ENCODE data around the gene SOAT2.
"Not testable (repeated sequence)": the region's sequence is repeated elsewhere in the genome, so short reads cannot be mapped to it uniquely, and the experiment has no call there.

SOAT2 gene

DNA sequence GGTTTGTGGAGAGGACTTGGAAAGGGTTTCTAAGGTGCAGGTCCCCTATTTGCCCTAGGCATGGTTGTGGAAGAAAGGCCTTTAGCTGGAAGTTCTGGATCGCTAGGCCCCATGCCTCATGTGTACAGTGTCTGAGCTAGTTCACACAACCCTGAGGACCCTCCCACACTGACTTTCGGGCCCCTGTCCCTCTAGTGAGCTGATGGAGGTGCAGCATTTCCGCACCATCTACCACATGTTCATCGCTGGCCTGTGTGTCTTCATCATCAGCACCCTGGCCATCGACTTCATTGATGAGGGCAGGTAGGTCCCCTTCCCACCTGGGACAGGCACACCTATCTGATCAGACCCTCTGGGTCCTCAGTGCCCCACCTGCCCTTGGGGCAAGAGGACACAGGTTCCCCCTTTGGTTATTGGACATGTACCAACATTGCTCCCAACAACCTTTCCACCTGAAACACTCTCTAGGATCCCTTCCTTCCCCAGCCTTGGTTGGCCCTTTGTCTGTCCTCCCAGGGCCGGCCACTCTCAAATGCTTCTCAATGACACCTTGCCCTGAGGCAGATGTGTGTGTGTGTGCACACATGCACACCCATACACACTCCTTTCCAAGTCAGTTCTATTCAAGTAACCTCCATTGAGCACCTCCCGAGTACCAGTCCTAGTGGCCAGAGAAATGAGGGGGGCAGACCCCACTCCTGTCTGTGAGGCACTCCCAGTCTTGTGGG lies 2.6 kb downstream of the SOAT2 start:
- no peak for DNase-seq (ENCODE audit: low read depth)

DNA sequence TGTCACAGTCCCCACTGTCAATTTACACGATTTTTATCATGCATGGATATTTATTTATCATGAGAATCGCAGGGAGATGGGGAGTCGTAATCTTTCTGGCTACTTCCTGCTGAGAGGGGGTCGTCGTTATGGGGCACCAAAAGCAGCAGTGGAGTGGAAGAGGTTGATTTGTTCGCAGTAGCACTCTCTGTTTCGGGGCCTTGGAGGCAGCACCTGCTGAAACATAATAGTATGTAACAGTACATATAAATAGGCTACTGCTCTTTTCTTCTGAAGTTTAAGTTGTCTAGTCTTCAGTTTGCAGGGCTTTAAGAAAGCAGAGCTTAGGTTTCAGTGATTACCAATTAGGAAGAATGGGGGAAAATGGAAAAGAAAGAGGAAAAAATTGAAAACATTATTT lies 3.8 kb downstream of the SOAT2 start:
- no peak for DNase-seq (ENCODE audit: low read depth)

DNA sequence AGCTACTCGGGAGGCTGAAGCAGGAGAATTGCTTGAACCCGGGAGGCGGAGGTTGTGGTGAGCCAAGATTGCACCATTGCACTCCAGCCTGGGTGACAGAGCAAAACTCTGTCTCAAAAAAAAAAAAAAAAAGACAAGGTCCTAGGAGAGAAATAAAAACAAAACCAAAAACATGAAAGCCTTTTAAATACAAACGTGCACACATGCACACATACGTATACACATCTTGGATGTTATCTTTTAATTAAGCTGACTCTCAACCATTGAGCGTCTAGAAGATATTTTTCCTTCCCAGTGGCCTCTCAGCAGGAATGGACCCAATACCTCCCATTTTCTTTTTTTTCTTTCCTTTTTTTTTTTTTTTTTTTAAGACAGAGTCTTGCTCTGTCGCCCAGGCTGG lies 9.1 kb downstream of the SOAT2 start:
- not testable (repeated sequence) for DNase-seq (ENCODE audit: low read depth)

DNA sequence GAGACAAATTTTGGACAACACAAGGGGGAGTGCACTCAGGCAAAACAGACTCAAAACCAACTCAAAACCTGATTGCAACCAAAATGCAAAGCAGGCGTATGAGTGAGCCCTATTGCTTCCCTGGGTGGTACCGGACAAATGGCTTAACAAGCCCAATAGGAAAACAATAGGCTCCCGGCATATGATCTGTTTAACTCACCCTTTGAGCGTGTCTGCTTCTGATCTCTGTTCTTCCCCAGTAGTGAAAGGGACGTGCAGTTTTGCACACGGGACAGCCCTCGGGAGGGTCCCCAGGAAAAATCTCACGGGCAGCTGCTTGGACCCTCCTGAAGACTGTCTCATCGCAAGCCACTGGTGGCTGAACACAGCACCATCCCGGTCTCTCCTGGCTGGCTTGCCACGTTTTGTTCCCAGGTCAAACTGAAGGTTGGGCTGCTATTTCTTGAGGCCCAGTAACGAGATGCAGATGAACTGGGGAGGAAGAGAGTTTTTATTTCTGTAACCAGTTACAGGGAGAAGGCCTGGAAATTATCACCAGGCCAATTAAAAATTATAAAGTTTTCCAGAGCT lies 9.9 kb downstream of the SOAT2 start:
- no peak for DNase-seq (ENCODE audit: low read depth)

DNA sequence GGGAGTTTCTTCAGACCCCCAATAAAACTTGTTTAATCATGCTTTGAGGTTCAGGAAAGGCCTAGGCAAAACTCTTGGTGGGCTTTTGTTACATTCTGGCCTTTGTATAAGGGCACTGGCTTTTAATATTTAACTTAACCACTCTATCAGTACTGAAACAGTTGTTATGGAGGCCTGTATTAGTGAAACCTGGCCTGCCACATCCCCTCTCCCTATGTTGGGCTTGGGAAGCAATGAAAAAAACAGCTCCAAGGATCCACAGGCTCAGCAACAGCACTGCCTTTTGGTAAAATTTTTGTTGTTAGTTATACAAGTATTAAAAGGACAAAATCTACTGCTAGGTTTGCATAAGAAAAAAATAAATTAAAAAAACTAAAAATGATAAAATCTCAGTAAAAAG lies 10.7 kb downstream of the SOAT2 start:
- no peak for DNase-seq (ENCODE audit: low read depth)

DNA sequence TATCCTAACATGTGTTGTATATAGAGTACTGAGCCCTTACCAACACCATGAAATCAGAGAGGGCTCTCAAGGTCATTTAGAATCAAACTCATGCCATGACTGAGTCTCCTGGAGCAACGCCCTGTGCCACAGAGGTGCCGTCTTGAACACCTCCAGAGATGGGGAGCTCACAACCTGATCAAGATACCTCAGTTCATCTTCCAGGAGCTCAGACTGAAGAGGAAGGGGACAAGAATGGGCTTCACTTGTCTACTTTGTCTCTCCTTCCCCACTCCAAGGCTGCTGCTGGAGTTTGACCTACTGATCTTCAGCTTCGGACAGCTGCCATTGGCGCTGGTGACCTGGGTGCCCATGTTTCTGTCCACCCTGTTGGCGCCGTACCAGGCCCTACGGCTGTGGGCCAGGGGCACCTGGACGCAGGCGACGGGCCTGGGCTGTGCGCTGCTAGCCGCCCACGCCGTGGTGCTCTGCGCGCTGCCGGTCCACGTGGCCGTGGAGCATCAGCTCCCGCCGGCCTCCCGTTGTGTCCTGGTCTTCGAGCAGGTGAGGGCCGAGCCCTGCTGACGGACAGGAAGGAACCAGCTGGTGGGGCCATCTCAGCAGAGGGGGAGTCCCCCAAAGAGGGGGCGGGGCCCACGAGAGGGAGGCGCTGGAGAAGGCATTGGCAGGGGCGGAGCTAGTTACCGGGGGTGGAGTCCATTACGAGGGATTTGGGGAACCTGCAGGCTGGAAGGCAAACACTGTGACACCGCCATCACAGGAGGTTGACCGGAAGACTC lies 12.0 kb downstream of the SOAT2 start:
- DNase-seq (ENCODE audit: low read depth), result no peak

DNA sequence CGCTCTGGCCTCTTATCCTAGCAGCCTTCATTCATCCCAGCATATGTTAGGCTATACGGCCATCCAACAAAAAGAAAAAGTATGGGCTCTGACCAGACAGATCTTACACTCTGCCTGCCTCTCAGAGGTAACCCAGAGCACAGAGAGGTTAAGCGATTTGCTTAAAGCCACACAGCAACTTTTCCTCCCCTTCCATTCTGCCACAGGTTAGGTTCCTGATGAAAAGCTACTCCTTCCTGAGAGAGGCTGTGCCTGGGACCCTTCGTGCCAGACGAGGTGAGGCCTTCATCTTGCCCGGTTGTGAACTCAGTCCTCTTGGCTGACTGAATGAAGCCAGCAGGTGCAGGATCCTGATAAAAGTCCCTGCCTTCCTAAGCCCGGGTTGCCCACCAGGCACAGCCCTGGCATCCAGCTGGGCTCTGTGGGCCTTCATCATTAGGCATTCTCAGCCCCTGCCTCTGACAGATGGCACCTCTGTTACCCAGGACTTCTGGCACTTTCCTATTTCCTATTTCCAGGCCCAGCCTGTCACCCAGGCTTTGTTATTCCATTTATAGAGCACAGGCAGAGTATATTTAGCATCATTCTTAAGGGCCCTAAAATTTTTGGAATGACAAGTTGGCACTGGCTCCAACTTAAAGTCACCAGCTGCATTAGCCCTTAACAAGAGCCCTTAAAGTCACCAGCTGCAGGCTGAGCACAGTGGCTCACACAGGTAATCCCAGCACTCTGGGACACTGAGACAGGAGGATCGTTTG lies 12.8 kb downstream of the SOAT2 start:
- DNase-seq (ENCODE audit: low read depth), result no peak

DNA sequence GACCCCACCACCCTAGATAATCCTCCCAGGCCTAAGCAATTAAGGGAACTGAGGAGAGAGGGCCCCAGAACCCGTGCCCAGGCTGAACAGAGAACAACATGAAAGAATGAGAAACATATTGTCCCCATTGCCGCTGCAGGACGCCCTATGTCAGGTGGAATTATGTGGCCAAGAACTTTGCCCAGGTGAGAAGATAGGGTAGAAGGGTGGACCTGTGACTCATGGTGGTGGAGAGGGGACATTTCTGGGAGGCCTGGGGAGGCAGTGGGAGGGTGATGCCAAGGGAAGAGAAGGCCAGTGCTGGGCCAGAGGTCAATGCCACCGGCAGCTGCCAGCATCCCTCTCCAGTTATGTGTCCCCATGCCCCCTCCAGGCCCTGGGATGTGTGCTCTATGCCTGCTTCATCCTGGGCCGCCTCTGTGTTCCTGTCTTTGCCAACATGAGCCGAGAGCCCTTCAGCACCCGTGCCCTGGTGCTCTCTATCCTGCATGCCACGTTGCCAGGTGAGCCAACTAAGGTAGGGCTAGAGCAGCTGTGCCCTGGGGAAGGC lies 15.5 kb downstream of the SOAT2 start:
- DNase-seq (ENCODE audit: low read depth), result no peak

DNA sequence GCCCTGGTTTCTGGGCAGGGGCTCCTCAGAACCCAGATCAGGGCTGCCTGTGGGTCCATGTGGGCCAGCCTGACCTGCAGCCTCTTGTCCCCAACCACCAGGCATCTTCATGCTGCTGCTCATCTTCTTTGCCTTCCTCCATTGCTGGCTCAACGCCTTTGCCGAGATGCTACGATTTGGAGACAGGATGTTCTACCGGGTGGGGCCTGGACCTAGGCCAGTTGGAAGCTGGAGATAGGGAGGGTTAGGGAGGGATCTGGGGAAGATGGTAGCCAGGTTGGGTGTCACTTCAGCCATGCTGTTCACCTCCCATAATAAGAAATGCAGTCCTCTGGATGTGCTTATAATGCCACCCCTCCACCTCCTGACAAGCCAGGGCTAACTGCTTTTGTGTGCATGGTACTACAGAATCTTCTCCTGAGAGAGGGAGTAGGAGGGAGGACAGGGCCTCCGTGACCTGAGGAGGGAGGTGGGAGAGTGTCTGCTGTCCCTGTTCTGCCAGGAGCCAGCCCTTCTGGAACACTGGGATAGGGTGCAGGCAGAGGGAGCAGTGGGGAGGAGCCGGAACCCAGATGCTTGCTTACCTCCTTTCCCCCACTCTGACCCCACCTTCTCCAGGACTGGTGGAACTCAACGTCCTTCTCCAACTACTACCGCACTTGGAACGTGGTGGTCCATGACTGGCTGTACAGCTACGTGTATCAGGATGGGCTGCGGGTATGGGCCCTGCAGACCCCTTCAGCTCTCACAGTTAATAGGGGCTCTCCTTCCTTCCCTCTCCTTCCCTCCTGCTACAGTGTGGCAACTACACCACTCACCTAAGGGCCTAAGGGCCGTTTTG lies 17.6 kb downstream of the SOAT2 start:
- no peak for DNase-seq (ENCODE audit: low read depth)

DNA sequence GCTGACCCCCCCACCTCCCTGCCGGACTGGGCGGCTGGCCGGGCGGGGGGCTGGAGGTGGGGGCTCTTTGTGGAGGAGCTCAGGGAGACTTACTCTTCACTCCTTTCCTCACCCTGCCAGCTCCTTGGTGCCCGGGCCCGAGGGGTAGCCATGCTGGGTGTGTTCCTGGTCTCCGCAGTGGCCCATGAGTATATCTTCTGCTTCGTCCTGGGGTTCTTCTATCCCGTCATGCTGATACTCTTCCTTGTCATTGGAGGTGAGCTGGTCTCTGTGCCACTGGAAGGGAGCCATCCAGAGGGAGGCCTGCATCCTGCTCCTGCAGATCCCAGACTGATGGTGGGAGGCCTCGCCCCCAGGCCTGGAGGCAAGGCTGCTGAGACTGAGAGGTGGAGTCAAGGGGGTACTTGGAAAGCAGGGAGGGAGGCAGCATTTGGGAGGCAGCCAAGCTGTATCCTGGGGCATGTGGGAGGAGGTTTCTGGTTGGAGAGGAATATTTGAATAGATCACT lies 19.7 kb downstream of the SOAT2 start:
- DNase-seq (ENCODE audit: low read depth), result no peak

DNA sequence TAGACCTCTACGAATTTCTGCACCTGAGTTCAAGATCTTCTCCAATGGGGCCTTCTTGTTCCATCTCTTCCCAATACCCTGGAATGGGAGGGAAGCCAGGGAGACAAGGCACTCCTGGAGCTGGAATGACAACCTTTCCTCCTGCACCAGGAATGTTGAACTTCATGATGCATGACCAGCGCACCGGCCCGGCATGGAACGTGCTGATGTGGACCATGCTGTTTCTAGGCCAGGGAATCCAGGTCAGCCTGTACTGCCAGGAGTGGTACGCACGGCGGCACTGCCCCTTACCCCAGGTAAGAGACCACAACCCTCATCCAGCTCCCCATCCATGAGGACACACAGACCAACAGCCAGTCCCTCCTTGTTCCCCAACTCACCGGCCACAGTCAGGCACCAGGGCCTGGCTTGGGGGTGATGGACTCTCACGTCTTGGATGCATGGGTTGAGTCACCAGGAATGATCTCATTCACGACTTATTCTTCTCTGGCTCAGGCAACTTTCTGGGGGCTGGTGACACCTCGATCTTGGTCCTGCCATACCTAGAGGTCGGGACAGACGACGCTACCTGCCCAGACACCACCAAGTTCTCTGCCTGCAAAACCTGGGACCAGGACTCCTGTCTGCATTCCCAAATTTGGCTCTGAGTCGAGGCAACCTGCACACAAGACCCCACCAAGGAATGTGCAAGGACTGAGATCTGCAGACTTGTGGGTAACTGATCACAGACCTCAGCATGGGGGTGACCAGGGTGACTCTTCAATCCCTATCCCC lies 20.5 kb downstream of the SOAT2 start:
- DNase-seq (ENCODE audit: low read depth), result peak; percentile 26

DNA sequence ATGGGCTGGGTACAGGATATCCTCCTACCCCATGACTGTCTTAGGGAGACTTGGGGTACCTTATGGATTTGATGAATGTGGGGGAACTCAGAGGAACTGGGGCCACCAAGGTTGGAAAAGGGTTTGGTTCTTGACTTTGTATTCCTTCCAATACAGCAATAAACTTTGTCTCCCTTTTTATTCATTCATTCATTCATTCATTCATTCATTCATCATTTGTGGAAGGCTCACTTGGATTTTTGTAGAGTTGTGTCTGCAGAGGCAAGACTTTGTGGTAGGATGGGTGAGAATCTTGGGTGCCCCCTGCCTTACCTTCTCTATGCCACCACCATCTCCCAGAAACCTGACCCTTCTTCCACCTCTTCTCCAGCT lies 21.1 kb downstream of the SOAT2 start:
- no peak for DNase-seq (ENCODE audit: low read depth)

DNA sequence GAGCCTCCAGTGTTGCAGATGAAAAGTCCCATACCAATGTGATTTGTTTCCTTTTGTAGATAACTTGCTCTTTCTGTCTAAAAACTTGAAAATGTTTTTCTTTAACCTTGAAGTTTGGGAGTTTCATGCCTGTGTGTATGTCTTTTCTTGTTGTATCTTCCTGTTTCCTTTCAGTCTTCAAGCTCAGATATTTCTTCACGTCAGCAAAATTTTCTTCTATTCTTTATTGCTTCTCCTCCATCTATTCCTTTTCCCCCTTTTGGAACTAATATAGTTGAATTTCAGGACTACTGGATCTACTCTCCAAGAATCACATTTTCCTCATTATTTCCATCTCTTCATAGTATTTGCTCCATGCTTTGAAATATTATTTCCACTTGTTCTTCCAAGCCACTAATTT lies 23.9 kb downstream of the SOAT2 start:
- no peak for DNase-seq (ENCODE audit: low read depth)

DNA sequence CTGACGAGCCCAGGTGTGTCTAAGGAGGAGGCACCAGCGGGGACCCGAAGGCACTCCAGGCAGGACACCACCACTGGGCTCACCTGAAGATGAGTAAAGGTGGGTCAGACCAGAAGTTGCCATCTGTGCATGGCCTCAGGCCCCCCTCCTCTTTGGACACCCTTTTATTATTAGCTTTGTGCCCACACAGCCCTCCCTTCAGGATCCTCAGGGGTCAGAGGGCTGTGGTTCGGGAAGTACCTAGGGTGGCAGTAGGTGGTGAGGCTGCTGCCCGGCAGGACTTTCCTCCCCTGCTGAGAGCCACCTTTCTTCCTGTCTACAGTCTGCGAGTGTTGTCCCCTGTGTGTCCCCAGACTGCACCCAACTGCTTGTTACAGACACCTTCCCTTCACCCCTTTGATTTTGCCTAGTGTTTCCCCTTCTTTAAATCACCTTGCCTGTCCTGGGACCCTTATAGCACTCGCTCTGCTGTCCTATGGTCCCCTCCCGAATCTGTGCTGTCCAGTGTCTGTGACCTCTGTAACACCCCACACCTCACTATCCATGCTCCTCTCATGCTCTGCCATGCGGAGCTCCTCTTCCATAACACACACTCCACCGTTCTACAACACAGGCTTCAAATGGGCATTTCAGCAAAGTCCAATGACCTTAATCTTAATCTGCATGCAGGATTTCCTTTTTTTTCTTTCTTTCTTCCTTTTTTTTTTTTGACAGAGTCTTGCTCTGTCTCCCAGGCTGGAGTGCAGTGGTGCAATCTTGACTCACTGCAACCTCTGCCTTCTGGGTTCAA lies 25.7 kb downstream of the SOAT2 start:
- DNase-seq (ENCODE audit: low read depth), result no peak

DNA sequence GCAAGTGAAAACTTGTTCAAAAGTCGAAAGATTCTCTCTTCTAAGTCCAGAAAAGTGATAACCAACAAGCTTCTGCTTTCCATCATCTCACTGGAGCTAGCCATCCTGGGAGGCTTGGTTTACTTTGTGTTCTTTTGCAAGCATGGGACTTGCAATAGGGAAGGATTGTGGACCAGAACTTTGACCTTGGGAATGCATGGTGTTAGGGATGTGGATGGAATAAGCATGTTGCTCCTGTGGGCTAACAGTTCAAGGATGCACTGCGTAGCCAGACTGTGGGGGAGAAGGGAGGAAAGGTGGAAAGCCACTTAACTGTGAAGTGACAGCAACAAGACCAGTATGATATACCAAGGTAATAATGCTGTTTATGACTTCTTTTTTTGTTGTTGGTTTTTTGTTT lies 28.6 kb downstream of the SOAT2 start:
- no peak for DNase-seq (ENCODE audit: low read depth)

DNA sequence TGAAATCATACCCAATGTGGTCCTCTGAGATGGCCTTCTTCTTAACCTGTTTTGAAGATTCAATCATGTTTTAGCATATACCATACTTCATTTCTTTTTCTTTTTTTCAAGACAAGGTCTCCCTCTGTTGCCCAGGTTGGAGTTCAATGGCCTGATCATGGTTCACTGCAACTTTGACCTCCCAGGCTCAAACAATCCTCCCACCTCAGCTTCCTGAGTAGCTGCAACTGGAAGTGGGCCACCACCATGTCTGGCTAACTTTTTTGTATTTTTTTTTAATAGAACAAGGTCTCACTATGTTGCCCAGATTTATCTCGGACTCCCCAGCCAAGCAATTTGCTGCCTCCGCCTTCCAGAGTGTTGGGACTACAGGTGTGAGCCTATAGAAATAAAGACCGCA lies 30.4 kb downstream of the SOAT2 start:
- DNase-seq (ENCODE audit: low read depth), result no peak

DNA sequence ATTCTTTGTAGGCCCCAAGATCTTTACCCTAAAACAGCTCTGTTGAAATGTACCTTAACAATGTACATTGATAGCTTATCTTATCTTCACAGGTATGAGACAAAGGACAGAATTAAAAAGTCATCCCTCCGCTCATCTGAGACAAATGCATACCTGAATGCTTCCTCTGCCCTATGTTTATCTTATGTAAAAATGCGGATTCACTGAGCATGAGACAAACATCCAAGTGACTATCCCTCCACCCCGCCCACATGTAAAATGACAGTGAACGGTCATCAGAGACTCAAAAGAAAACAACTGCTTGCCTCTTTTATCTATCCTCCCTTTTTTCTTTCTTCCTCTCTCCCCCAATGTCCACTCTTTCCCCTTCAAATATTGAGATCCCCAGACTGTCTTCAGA lies 40.1 kb downstream of the SOAT2 start:
- no peak for DNase-seq (ENCODE audit: low read depth)

DNA sequence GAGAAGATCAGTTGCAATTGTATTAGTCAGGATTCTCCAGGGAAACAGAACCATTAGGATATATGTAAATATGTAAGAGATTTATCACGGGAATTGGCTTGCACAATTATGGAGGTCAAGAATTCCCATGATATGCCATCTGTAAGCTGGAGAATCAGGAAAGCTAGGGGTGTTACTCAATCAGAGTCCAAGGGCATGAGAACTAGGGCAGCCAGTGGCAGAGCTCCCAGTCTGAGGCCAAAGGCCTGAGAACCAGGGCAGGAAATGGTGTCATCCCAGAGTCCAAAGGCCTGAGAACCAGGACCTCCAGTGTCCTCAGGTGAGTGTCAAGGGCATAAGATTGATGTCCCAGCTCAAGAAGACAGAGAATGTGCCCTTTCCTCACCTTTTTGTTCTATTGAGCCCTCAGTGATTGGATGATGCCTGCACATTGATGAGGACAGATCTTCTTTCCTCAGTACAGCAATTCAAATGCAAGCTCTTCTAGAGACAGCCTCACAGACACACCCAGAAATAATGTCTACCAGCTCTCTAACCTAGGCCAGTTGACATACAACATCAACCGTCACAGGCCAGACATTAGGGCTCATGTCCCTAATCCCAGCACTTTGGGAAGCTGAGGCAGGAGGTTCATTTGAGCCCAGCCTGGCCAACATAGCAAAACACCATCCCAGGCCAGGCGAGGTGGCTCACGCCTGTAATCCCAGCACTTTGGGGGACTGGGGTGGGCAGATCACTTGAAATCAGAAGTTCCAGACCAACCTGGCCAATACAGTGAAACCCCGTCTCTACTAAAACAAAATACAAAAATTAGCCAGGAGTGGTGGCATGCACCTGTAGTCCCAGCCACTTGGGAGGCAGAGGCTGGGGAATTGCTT lies 42.3 kb downstream of the SOAT2 start:
- DNase-seq (ENCODE audit: low read depth), result peak; percentile 52

DNA sequence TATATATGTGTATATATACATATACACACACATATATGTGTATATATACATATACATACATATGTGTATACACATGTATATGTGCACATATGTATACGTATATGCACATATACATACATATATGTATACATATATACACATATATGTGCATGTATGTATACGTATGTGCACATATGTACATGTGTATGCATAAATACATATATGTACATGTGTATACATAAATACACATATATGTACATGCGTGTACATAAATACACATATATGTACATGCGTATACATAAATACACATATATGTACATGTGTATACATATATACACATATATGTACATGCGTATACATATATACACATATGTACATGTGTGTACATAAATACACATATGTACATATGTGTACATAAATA lies 43.9 kb downstream of the SOAT2 start:
- no peak for DNase-seq (ENCODE audit: low read depth)

Data from HS-5 (cell line).